Measurements from ENCODE around the gene COIL. TPM values are rescaled to one million over a fixed set of nuclear protein-coding genes. Genes with fewer than 3 reads are reported as not detected.

The COIL gene
- polyA plus RNA-seq, 1 donor, result 16.6 TPM

DNA sequence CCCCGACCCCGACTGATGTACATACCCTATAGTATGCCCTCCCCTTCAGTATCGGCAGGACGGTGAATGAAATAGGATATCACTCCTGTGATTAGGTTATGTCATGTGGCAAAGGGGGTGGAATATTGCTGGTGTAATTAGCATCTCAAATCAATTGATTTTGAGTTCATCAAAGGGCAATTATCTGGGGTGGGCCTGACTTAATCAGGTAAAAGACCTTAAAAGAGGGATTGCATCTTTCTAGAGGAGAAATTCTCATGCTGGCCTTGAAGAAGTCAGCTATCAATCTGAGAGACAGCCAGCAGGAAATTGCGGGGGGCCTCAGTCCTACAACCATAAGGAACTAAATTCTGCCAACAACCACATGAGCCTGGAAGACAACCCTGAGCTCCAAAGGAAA is 57.3 kb downstream of the COIL start:
- no peak for DNase-seq

GRCh38 chr17:56902348-56902747 is 58.5 kb downstream of the COIL start:
- DNase-seq, result no peak

GRCh38 chr17:56899403-56899802 is 61.4 kb downstream of the COIL start:
- DNase-seq, result no peak

- no peak for DNase-seq
These were observed 62.0 kb downstream of the COIL start for GRCh38 chr17:56898874-56899273.

DNA sequence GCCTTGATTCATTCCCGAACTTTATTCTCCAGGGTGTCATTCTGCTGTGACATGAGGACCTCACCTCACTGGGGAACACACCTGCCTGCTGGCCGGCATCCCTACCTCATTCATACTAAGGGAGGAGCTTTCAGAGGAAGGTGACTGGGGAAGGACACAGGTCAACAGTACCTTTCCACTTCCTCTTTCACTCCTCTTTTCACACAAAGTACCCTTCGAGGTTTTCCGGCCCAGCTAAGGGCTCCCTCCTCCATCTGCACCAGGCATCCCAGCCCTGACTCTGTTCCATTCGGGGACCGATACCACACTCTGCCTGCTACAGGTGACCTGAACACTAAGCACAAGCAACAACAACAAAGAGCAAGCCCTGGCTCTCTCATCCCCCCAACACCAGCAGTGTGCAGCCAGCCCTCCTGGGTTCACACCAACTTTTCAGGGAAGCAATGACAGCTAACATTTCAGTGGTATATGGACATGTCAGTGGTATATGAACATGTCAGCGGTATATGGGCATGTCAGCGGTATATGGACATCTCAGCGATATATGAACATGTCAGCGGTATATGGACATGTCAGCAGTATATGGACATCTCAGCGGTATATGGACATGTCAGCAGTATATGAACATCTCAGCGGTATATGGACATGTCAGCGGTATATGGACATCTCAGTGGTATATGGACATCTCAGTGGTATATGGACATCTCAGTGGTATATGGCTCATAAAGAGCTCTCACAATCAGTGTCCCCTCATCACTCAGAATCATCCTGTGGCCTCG is 63.0 kb downstream of the COIL start:
- no peak for DNase-seq

- DNase-seq, result no peak
These were observed 63.9 kb downstream of the COIL start for GRCh38 chr17:56896968-56897359.

- no peak for DNase-seq
These were observed 64.5 kb downstream of the COIL start for GRCh38 chr17:56896217-56896967.

DNA sequence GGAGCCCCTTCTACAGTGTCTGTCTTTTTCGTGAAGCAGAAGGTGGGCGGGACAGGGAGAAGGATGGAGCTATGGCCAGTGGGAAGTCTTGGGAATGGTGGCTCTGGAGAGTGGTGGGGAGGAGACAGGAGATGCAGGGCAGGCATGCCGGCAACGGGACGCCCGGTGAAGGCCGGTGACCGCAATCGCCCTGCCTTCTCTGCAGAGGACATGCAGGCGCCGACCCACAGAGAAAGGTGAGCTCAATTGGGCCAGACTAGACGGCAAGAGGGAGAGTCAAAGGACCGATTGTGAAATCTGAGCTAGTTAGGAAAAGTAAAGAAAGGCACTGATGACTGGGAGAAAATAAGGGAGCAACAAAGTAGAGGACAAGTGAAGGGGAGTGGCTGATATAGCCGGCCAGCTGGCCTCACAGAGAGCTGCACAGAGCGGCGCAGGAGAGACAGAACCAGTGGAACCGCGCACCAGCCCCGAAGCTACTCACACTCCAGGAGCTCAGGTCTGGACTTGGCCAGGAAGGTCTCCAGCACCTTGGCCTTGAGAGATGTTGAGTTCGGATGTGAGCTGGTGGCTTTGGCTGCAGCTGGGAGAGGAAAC is 65.9 kb downstream of the COIL start:
- DNase-seq, result no peak

DNA sequence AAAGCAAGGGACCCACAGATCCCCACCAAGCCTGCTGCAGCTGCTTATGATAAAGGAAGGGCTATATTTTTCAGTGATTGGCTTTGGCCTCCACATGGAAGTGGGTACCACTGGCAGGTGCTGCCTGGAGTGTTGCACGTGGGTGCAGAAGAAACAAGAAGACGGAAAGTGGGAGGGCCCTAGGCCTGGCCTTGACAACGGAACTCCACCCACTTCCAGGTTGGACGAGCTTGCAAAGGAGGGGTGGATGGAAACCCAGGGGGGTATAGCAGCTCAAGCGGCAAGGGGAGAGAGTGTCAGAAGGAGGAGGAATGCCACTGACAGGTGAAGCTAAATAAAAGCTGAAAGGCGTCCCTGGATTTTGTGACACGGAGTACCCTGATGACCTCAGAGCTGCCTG is 67.3 kb downstream of the COIL start:
- DNase-seq, result no peak

- DNase-seq, result no peak
These were observed 68.5 kb downstream of the COIL start for GRCh38 chr17:56892333-56892732.

DNA sequence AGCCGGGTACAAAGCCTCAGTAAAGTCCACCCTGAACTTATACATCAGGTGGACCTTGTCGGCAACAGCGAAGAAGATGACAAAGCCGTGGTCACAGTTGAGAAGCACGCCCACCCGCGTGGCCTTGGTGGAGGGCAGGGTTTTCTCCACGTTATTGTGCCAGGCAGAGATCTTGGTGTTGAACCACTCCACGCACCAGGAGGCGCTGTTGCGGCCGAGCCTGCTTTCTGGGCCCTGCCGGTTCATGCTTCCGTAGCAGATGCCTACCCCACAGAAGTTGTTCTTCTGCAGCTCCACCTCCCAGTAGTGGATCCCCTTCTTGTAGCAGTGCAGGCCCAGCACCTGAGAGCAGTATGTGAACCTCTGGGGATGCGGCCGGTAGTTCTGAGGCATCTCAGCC is 69.1 kb downstream of the COIL start:
- DNase-seq, result no peak

- no peak for DNase-seq
These were observed 69.8 kb downstream of the COIL start for GRCh38 chr17:56890906-56891674.

GRCh38 chr17:56890390-56890789 is 70.5 kb downstream of the COIL start:
- DNase-seq, result no peak

Other genes with a start within 250 kb of the COIL start
- gene C17orf67, start 127.1 kb downstream of the COIL start, polyA plus RNA-seq (ENCODE audit: insufficient read length), result 2.3 TPM
- 6.2 TPM for gene DGKE, start 126.9 kb downstream of the COIL start, polyA plus RNA-seq (ENCODE audit: insufficient read length)
- 14.6 TPM for gene TRIM25, start 47.0 kb downstream of the COIL start, polyA plus RNA-seq (ENCODE audit: insufficient read length)
- gene SCPEP1, start 17.1 kb upstream of the COIL start, polyA plus RNA-seq (ENCODE audit: insufficient read length), result 11.4 TPM
- gene AKAP1, start 124.2 kb upstream of the COIL start, polyA plus RNA-seq (ENCODE audit: insufficient read length), result 90.7 TPM

Measured in hindlimb muscle (tissue), 1 donor.